H9 (cell line): Measurements from ENCODE around the gene FXYD6. TPM values are rescaled to one million over a fixed set of nuclear protein-coding genes. Genes with fewer than 3 reads are reported as not detected.
A peak's percentile ranks its signal among the peaks of the same experiment; 100 is the strongest.

Experiments
- DNase-seq: peaks from one replicate; pipeline ENCODE4 v3.0.0-alpha.2; 2017
- H2AFZ ChIP-seq: one replicate; pipeline ENCODE4 v1.6.1; 2013; ENCODE audit warnings: mild to moderate bottlenecking, low read length, control low read depth, moderate library complexity
- H2AK5ac ChIP-seq: 2 replicates; pipeline ENCODE4 v1.6.1; 2013; ENCODE audit warnings: low read length, control low read depth, mixed read lengths; ENCODE audit not compliant: insufficient read length
- H2BK120ac ChIP-seq: one replicate; pipeline ENCODE4 v1.6.1; 2013; ENCODE audit warnings: low read depth, mild to moderate bottlenecking, low read length, control low read depth, inconsistent platforms; ENCODE audit not compliant: poor library complexity, severe bottlenecking
- H2BK12ac ChIP-seq: 2 replicates; pipeline ENCODE4 v1.6.1; 2013; ENCODE audit warnings: low read length, control low read depth, mixed read lengths, low read depth; ENCODE audit not compliant: insufficient read length
- H2BK15ac ChIP-seq: 2 replicates; pipeline ENCODE4 v1.6.1; 2013; ENCODE audit warnings: low read depth, low read length, control low read depth
- H2BK20ac ChIP-seq: one replicate; pipeline ENCODE4 v1.6.1; 2013; ENCODE audit warnings: low read depth, mild to moderate bottlenecking, low read length, control low read depth, inconsistent platforms; ENCODE audit not compliant: poor library complexity, severe bottlenecking
- H2BK5ac ChIP-seq: 2 replicates; pipeline ENCODE4 v1.6.1; 2013; ENCODE audit warnings: low read length, control low read depth, mixed read lengths; ENCODE audit not compliant: insufficient read length
- H3K14ac ChIP-seq: 2 replicates; pipeline ENCODE4 v1.6.1; 2013; ENCODE audit warnings: low read length, control low read depth; ENCODE audit not compliant: insufficient read depth
- H3K18ac ChIP-seq: 2 replicates; pipeline ENCODE4 v1.6.1; 2013; ENCODE audit warnings: low read depth, mild to moderate bottlenecking, mixed read lengths, low read length, control low read depth; ENCODE audit not compliant: insufficient read length
- H3K23ac ChIP-seq: 2 replicates; pipeline ENCODE4 v1.6.1; 2013; ENCODE audit warnings: low read length, control low read depth, mixed read lengths, low read depth; ENCODE audit not compliant: insufficient read length
- H3K23me2 ChIP-seq: 2 replicates; pipeline ENCODE4 v1.6.1; 2013; ENCODE audit warnings: low read depth, mild to moderate bottlenecking, mixed read lengths, low read length, control low read depth; ENCODE audit not compliant: insufficient read length, poor library complexity, severe bottlenecking
- H3K27ac ChIP-seq: 2 replicates; pipeline ENCODE4 v1.5.1; 2013; ENCODE audit warnings: low read length, control low read depth, mixed read lengths, low read depth; ENCODE audit not compliant: insufficient read length
- H3K27me3 ChIP-seq: 2 replicates; pipeline ENCODE4 v1.6.1; 2013; ENCODE audit warnings: low read length, control low read depth, inconsistent platforms; ENCODE audit not compliant: insufficient read depth
- H3K4ac ChIP-seq: 2 replicates; pipeline ENCODE4 v1.6.1; 2013; ENCODE audit warnings: low read depth, mild to moderate bottlenecking, control low read depth, inconsistent platforms, low read length, moderate library complexity
- H3K4me1 ChIP-seq: 2 replicates; pipeline ENCODE4 v1.6.1; 2013; ENCODE audit warnings: low read length, control low read depth, inconsistent platforms; ENCODE audit not compliant: insufficient read depth
- H3K4me2 ChIP-seq: 2 replicates; pipeline ENCODE4 v1.6.1; 2013; ENCODE audit warnings: low read length, control low read depth, mixed read lengths; ENCODE audit not compliant: insufficient read length, insufficient read depth
- H3K56ac ChIP-seq: 2 replicates; pipeline ENCODE4 v1.6.1; 2013; ENCODE audit warnings: low read depth, mild to moderate bottlenecking, mixed read lengths, low read length, control low read depth; ENCODE audit not compliant: insufficient read length
- H3K79me1 ChIP-seq: 2 replicates; pipeline ENCODE4 v1.6.1; 2013; ENCODE audit warnings: low read depth, mild to moderate bottlenecking, moderate library complexity, low read length, control low read depth, inconsistent platforms; ENCODE audit not compliant: insufficient read depth, poor library complexity, severe bottlenecking
- H3K79me2 ChIP-seq: 2 replicates; pipeline ENCODE4 v1.6.1; 2013; ENCODE audit warnings: low read length, control low read depth, inconsistent platforms; ENCODE audit not compliant: insufficient read depth
- H3K9ac ChIP-seq: 2 replicates; pipeline ENCODE4 v1.6.1; 2013; ENCODE audit warnings: low read length, control low read depth, mixed read lengths; ENCODE audit not compliant: insufficient read length; ENCODE audit errors: extremely low read depth
- H3K9me3 ChIP-seq: one replicate; pipeline ENCODE4 v1.6.1; 2013; ENCODE audit warnings: low read depth, low read length, inconsistent platforms; ENCODE audit not compliant: control insufficient read depth
- H3T11ph ChIP-seq: one replicate; pipeline ENCODE4 v1.6.1; 2013; ENCODE audit warnings: mild to moderate bottlenecking, low read length, control low read depth, inconsistent platforms
- H4K20me1 ChIP-seq: one replicate; pipeline ENCODE4 v1.6.1; 2013; ENCODE audit not compliant: control insufficient read depth, insufficient read length, insufficient read depth
- H4K5ac ChIP-seq: 2 replicates; pipeline ENCODE4 v1.6.1; 2013; ENCODE audit warnings: low read depth, mild to moderate bottlenecking, mixed read lengths, low read length, control low read depth; ENCODE audit not compliant: insufficient read length
- H4K8ac ChIP-seq: replicated peaks from 2 replicates; pipeline ENCODE4 v1.6.1; 2013; ENCODE audit warnings: low read length, control low read depth, mixed read lengths, low read depth; ENCODE audit not compliant: insufficient read length
- H4K91ac ChIP-seq: 2 replicates; pipeline ENCODE4 v1.6.1; 2013; ENCODE audit warnings: low read depth, mild to moderate bottlenecking, moderate library complexity, mixed read lengths, low read length, control low read depth; ENCODE audit not compliant: insufficient read length
- H3K27ac Mint-ChIP-seq, 3 experiments: 2 replicates in 2 of 3; 3 replicates in 1 of 3; pipeline ENCODE4 v1.8.0; 2020 to 2021; ENCODE audit warnings: mixed read lengths in 3 of 3, mild to moderate bottlenecking in 1 of 3, moderate library complexity in 1 of 3
- H3K27me3 Mint-ChIP-seq: 2 replicates; pipeline ENCODE4 v1.8.0; 2021; ENCODE audit warnings: low read depth, mild to moderate bottlenecking, moderate library complexity, mixed read lengths
- H3K36me3 Mint-ChIP-seq, 3 experiments: 2 replicates in 2 of 3; 3 replicates in 1 of 3; pipeline ENCODE4 v1.8.0; 2020 to 2021; ENCODE audit warnings: low read depth in 3 of 3, mixed read lengths in 3 of 3; ENCODE audit not compliant: insufficient read depth in 1 of 3
- H3K4me1 Mint-ChIP-seq, 2 experiments: 2 replicates each; pipeline ENCODE4 v1.8.0; 2020; ENCODE audit warnings: mixed read lengths in 2 of 2
- H3K4me3 Mint-ChIP-seq, 2 experiments: 2 replicates in 1 of 2; 3 replicates in 1 of 2; pipeline ENCODE4 v1.8.0; 2020 to 2021; ENCODE audit warnings: mild to moderate bottlenecking in 2 of 2, mixed read lengths in 2 of 2, moderate library complexity in 1 of 2
- H3K9me3 Mint-ChIP-seq, 2 experiments: 2 replicates in 1 of 2; 3 replicates in 1 of 2; pipeline ENCODE4 v1.8.0; 2020; ENCODE audit warnings: mild to moderate bottlenecking in 2 of 2, mixed read lengths in 2 of 2, moderate library complexity in 1 of 2
- WGBS: extraction: QIAGEN DNeasy Blood & Tissue Kit; methylation state at CpG from one replicate; pipeline ENCODE4 v1.1.7; 2013; ENCODE audit warnings: missing lambda C conversion rate, low lambda C conversion rate, mixed read lengths; ENCODE audit not compliant: insufficient read length; ENCODE audit errors: extremely low coverage; 5-methylcytosine and 5-hydroxymethylcytosine counted together
- total RNA-seq: library from RNA; stranded (reverse); gene quantifications from 2 replicates; pipeline ENCODE4 v1.2.1, GENCODE V29; 2021
- TF ChIP-seq, protein P1 (sequence below): fragments of 200-600 bp; sonication (generic); conservative IDR thresholded peaks from 3 replicates; pipeline ENCODE4 v1.8.0; 2021; ENCODE audit warnings: antibody characterized with exemption, mild to moderate bottlenecking

The FXYD6 gene
- total RNA-seq, 1 experiment from 2014 or later: 18.3 TPM

DNA sequence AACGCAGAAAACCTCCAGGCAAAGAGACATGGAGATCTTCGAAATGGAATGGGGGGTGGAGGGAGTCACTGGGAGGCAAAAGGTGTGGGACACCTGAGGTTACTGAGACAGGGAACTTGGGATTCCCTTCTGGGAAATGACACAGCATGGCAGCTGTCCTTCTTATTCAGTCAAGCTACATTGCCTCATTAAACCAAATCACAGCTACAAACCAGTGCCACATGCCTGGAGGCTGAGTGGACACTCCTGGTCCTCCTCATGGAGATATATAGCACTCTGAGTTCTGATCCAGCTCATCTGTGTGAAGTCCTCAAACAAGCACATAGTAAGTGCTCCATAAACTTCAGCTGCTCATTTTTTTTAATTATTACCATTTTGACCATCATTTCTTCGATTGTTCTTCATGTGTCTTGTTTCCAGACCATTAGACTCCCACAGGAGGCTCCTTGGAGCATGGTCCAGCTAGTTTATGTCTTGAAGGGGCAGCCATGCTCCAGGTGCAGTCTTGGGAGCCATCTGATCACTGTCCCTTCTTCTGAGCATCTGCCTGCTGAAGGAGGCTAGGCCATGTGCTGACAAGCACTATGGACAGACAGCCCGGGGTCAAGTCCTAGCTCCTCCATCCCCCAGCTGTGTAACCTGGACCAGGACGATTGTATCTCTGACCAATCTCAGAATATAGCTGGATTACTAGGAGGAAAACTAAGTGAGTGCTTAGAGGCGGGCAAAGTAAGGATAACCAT is 42.2 kb downstream of the FXYD6 start:
- Mint-ChIP-seq H3K4me3 (no peak overlapping the region), H3K27me3 (peaks cover 6% of the 10 kb centered on the region), H3K36me3 (peaks cover 0 to 5% (median 0%) of the 10 kb centered on the region in 3 experiments; a peak in 2 of 7 replicates), H3K4me1 (peaks cover 29 to 36% of the 10 kb centered on the region in 2 experiments), H3K27ac (no peak overlapping the region; a peak in 1 of 7 replicates), H3K9me3 (no peaks in the 10 kb centered on the region)
- H2BK12ac ChIP-seq: no peak overlapping the region
- H2AFZ ChIP-seq: no peak overlapping the region
- H2BK5ac ChIP-seq: no peak overlapping the region
- WGBS: no CpG with 5 or more reads among the region's 6 CpGs
- no peaks in the 10 kb centered on the region for H3K9me3 ChIP-seq
- no peak overlapping the region for H2AK5ac ChIP-seq
- no peak overlapping the region for H3K9ac ChIP-seq
- peaks cover 2% of the 10 kb centered on the region for H4K20me1 ChIP-seq
- H3K14ac ChIP-seq: no peak overlapping the region
- no peak overlapping the region for H3K4me2 ChIP-seq
- no peaks in the 10 kb centered on the region for H3K23me2 ChIP-seq
- no peaks in the 10 kb centered on the region for H3K79me2 ChIP-seq
- DNase-seq: peak; percentile 17
- no peak overlapping the region for H2BK120ac ChIP-seq
- no peaks in the 10 kb centered on the region for H3K27me3 ChIP-seq
- H3K4me1 ChIP-seq: no peaks in the 10 kb centered on the region
- H3K4ac ChIP-seq: no peak overlapping the region
- no peak overlapping the region for H3T11ph ChIP-seq
- H3K18ac ChIP-seq: no peak overlapping the region
- no peak overlapping the region for H3K23ac ChIP-seq
- no peak overlapping the region for H3K27ac ChIP-seq
- H4K8ac ChIP-seq: no peak overlapping the region
- H2BK20ac ChIP-seq: no peak overlapping the region
- H3K56ac ChIP-seq: no peak overlapping the region
- H3K79me1 ChIP-seq: no peaks in the 10 kb centered on the region
- no peak overlapping the region for H4K91ac ChIP-seq
- no peak overlapping the region for H4K5ac ChIP-seq
- H2BK15ac ChIP-seq: no peak overlapping the region
- TF ChIP-seq, protein P1, sequence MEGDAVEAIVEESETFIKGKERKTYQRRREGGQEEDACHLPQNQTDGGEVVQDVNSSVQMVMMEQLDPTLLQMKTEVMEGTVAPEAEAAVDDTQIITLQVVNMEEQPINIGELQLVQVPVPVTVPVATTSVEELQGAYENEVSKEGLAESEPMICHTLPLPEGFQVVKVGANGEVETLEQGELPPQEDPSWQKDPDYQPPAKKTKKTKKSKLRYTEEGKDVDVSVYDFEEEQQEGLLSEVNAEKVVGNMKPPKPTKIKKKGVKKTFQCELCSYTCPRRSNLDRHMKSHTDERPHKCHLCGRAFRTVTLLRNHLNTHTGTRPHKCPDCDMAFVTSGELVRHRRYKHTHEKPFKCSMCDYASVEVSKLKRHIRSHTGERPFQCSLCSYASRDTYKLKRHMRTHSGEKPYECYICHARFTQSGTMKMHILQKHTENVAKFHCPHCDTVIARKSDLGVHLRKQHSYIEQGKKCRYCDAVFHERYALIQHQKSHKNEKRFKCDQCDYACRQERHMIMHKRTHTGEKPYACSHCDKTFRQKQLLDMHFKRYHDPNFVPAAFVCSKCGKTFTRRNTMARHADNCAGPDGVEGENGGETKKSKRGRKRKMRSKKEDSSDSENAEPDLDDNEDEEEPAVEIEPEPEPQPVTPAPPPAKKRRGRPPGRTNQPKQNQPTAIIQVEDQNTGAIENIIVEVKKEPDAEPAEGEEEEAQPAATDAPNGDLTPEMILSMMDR: no peak
